Measurements from ENCODE around the gene LTBP1. TPM values are rescaled to one million over a fixed set of nuclear protein-coding genes. Genes with fewer than 3 reads are reported as not detected.

The LTBP1 gene
- total and polyA plus RNA-seq, 4 donors: 5.8 to 57.6 (median 10.2) TPM

GRCh38 chr2:32932825-32933755 lies 13.7 kb upstream of the LTBP1 start:
- 83% methylated on average over 11 of the region's 11 CpGs for WGBS
- H3K27ac ChIP-seq (ENCODE audit: low read depth in 1 of 2, low read length in 2 of 2): no peak overlapping the region
- no peak overlapping the region for H3K4me3 ChIP-seq (ENCODE audit: low read depth in 1 of 3, low read length in 3 of 3)
- H3K36me3 ChIP-seq (ENCODE audit: control insufficient read depth in 4 of 4, insufficient read depth in 3 of 4, low read depth in 1 of 4, low read length in 3 of 4): no peaks in the 10 kb centered on the region
- no peaks in the 10 kb centered on the region for H3K27me3 ChIP-seq (ENCODE audit: control insufficient read depth in 4 of 4, insufficient read depth in 4 of 4, low read length in 3 of 4)
- no peaks in the 10 kb centered on the region for H3K9me3 ChIP-seq (ENCODE audit: control insufficient read depth in 4 of 4, low read length in 3 of 4)
- TF ChIP-seq JUND (IDR thresholded peaks at IDR 0.05) (no peak), NR2F2 (IDR thresholded peaks at IDR 0.05) (no peak), HNF4A (conservative IDR thresholded peaks at IDR 0.05) (no peak), FOXA2 (IDR thresholded peaks at IDR 0.05) (no peak), RAD21 (IDR thresholded peaks at IDR 0.05) (no peak), FOXA1 (IDR thresholded peaks at IDR 0.05) (no peak), MAX (IDR thresholded peaks at IDR 0.05) (no peak), CTCF (IDR thresholded peaks at IDR 0.05; ENCODE audit: low read depth, low read length, missing input control) (no peak), REST (IDR thresholded peaks at IDR 0.05) (no peak)
- no peak for DNase-seq (ENCODE audit: low spot score)
- no peaks in the 10 kb centered on the region for H3K4me1 ChIP-seq (ENCODE audit: control insufficient read depth in 4 of 4, insufficient read depth in 4 of 4, low read length in 3 of 4)
- no peak overlapping the region for H3K9ac ChIP-seq (ENCODE audit: low read depth in 1 of 2, low read length in 2 of 2)

GRCh38 chr2:32933756-32934095 lies 13.0 kb upstream of the LTBP1 start:
- no peaks in the 10 kb centered on the region for H3K27me3 ChIP-seq (ENCODE audit: control insufficient read depth in 4 of 4, insufficient read depth in 4 of 4, low read length in 3 of 4)
- no peak for DNase-seq (ENCODE audit: low spot score)
- WGBS: 92% methylated on average over 5 of the region's 5 CpGs

More at GRCh38 chr2:32933756-32934095, 13.0 kb upstream of the LTBP1 start:
- no peak overlapping the region for H3K4me3 ChIP-seq (ENCODE audit: low read depth in 1 of 3, low read length in 3 of 3)
- H3K36me3 ChIP-seq (ENCODE audit: control insufficient read depth in 4 of 4, insufficient read depth in 3 of 4, low read depth in 1 of 4, low read length in 3 of 4): no peaks in the 10 kb centered on the region
- no peaks in the 10 kb centered on the region for H3K4me1 ChIP-seq (ENCODE audit: control insufficient read depth in 4 of 4, insufficient read depth in 4 of 4, low read length in 3 of 4)
- H3K9ac ChIP-seq (ENCODE audit: low read depth in 1 of 2, low read length in 2 of 2): no peak overlapping the region
- TF ChIP-seq YY1 (IDR thresholded peaks at IDR 0.05): no peak
- no peak for TF ChIP-seq JUND (IDR thresholded peaks at IDR 0.05)
- TF ChIP-seq TAF1 (conservative IDR thresholded peaks at IDR 0.05): no peak
- no peak for TF ChIP-seq EGR1 (IDR thresholded peaks at IDR 0.05; ENCODE audit: low read depth in 2 of 2)
- no peak for TF ChIP-seq FOXA1 (IDR thresholded peaks at IDR 0.05)
- no peak for TF ChIP-seq RXRA (IDR thresholded peaks at IDR 0.05)
- no peak for TF ChIP-seq ZBTB33 (IDR thresholded peaks at IDR 0.05)
- no peak for TF ChIP-seq ATF3 (IDR thresholded peaks at IDR 0.05)
- TF ChIP-seq MAX (IDR thresholded peaks at IDR 0.05): no peak
- TF ChIP-seq CTCF (IDR thresholded peaks at IDR 0.05; ENCODE audit: low read depth, low read length, missing input control): no peak
- H3K27ac ChIP-seq (ENCODE audit: low read depth in 1 of 2, low read length in 2 of 2): no peak overlapping the region
- no peaks in the 10 kb centered on the region for H3K9me3 ChIP-seq (ENCODE audit: control insufficient read depth in 4 of 4, low read length in 3 of 4)

All from liver (tissue), 9 donors.